IMR-90 (cell line): ENCODE data around the gene AGAP1. TPM values are rescaled to one million over a fixed set of nuclear protein-coding genes. Genes with fewer than 3 reads are reported as not detected.
A peak's percentile ranks its signal among the peaks of the same experiment; 100 is the strongest.

Experiments used
- ATAC-seq: fragments of 200-7000 bp; cut with Tn5 transposase; 2 replicates; pipeline ENCODE4 v1.9.1; 2020; ENCODE audit warnings: low read depth, mild to moderate bottlenecking, moderate library complexity
- BruUV-seq: library from RNA; stranded (reverse); fragments of 400-500 nt; replicated peaks from 2 replicates; lab custom pipeline; 2021; lab: Mats Ljungman, UMichigan
- CTCF ChIA-PET: fragments of 300-600 bp; formaldehyde crosslinking; extraction: SDS; loops from one replicate; lab custom pipeline; 2021; ENCODE audit warnings: antibody characterized with exemption; lab: Yijun Ruan, JAX
- POLR2A ChIA-PET: fragments of 300-600 bp; sonication (Branson Sonifier 250); formaldehyde crosslinking; loops from one replicate; lab custom pipeline; 2022; ENCODE audit warnings: antibody characterized with exemption; ENCODE audit not compliant: unreplicated experiment; lab: Charles Lee
- DNase-seq: peaks from one replicate; pipeline ENCODE4 v3.0.0; 2013
- H2AFZ ChIP-seq: replicated peaks from 2 replicates; pipeline ENCODE3; 2013; ENCODE audit warnings: low read length, mild to moderate bottlenecking; ENCODE audit not compliant: poor library complexity
- H2AK5ac ChIP-seq: 2 replicates; pipeline ENCODE4 v1.6.1; 2013; ENCODE audit warnings: low read depth, low read length, inconsistent platforms
- H2AK9ac ChIP-seq: replicated peaks from 2 replicates; pipeline ENCODE3; 2013; ENCODE audit warnings: mild to moderate bottlenecking, low read depth, low read length, moderate library complexity; ENCODE audit not compliant: poor library complexity
- H2BK120ac ChIP-seq: 2 replicates; pipeline ENCODE4 v1.6.1; 2013; ENCODE audit warnings: low read depth, low read length, inconsistent platforms
- H2BK15ac ChIP-seq: 3 replicates; pipeline ENCODE4 v1.6.1; 2013; ENCODE audit warnings: low read depth, low read length, inconsistent platforms
- H2BK20ac ChIP-seq: 2 replicates; pipeline ENCODE4 v1.6.1; 2013; ENCODE audit warnings: low read depth, mild to moderate bottlenecking, inconsistent platforms, low read length, moderate library complexity
- H2BK5ac ChIP-seq: 2 replicates; pipeline ENCODE4 v1.6.1; 2013; ENCODE audit warnings: mild to moderate bottlenecking, low read depth, low read length, inconsistent platforms; ENCODE audit not compliant: poor library complexity, severe bottlenecking
- H3K14ac ChIP-seq: replicated peaks from 2 replicates; pipeline ENCODE4 v1.6.1; 2013; ENCODE audit warnings: low read depth, low read length, inconsistent platforms
- H3K18ac ChIP-seq: 2 replicates; pipeline ENCODE4 v1.6.1; 2013; ENCODE audit warnings: low read depth, low read length, control low read depth
- H3K23ac ChIP-seq: 2 replicates; pipeline ENCODE4 v1.6.1; 2013; ENCODE audit warnings: low read depth, low read length, inconsistent platforms
- H3K27ac ChIP-seq: 2 replicates; pipeline ENCODE4 v1.5.1; 2013; ENCODE audit warnings: mild to moderate bottlenecking, control low read depth, low read length; ENCODE audit not compliant: insufficient read depth
- H3K27me3 ChIP-seq: 2 replicates; pipeline ENCODE4 v1.6.1; 2013; ENCODE audit warnings: low read length; ENCODE audit not compliant: control insufficient read depth, insufficient read depth
- H3K36me3 ChIP-seq: 2 replicates; pipeline ENCODE4 v1.6.1; 2013; ENCODE audit warnings: low read length, mixed read lengths; ENCODE audit not compliant: control insufficient read depth, insufficient read depth
- H3K4ac ChIP-seq: 2 replicates; pipeline ENCODE4 v1.6.1; 2013; ENCODE audit warnings: low read depth, low read length, inconsistent platforms
- H3K4me1 ChIP-seq: 2 replicates; pipeline ENCODE4 v1.6.1; 2013; ENCODE audit warnings: low read length, mixed read lengths; ENCODE audit not compliant: control insufficient read depth, insufficient read depth
- H3K4me2 ChIP-seq: 2 replicates; pipeline ENCODE4 v1.6.1; 2013; ENCODE audit warnings: low read depth, mild to moderate bottlenecking, control low read depth, low read length, moderate library complexity
- H3K4me3 ChIP-seq: 2 replicates; pipeline ENCODE4 v1.5.1; 2013; ENCODE audit warnings: low read depth, mild to moderate bottlenecking, control low read depth, low read length, moderate library complexity; ENCODE audit not compliant: insufficient read depth
- H3K56ac ChIP-seq: 2 replicates; pipeline ENCODE4 v1.6.1; 2013; ENCODE audit warnings: low read length, inconsistent platforms; ENCODE audit not compliant: insufficient read depth; ENCODE audit errors: extremely low read depth
- H3K79me1 ChIP-seq, 2 experiments: 2 replicates each; pipeline ENCODE4 v1.6.1; 2013; ENCODE audit warnings: low read length in 2 of 2, inconsistent platforms in 1 of 2, low read depth in 1 of 2
- H3K9ac ChIP-seq: 2 replicates; pipeline ENCODE4 v1.6.1; 2013; ENCODE audit warnings: low read depth, low read length, control low read depth
- H3K9me1 ChIP-seq: 2 replicates; pipeline ENCODE4 v1.6.1; 2013; ENCODE audit warnings: low read length, inconsistent platforms; ENCODE audit not compliant: insufficient read depth
- H3K9me3 ChIP-seq: 2 replicates; pipeline ENCODE4 v1.6.1; 2013; ENCODE audit warnings: low read length; ENCODE audit not compliant: control insufficient read depth, insufficient read depth
- H4K20me1 ChIP-seq: 2 replicates; pipeline ENCODE4 v1.6.1; 2013; ENCODE audit warnings: low read length, inconsistent platforms; ENCODE audit not compliant: insufficient read depth
- H4K5ac ChIP-seq: 2 replicates; pipeline ENCODE4 v1.6.1; 2013; ENCODE audit warnings: mild to moderate bottlenecking, low read depth, low read length, control low read depth
- H4K8ac ChIP-seq, 2 experiments: 2 replicates each; pipeline ENCODE4 v1.6.1; 2013; ENCODE audit warnings: low read depth in 2 of 2, low read length in 2 of 2, control low read depth in 1 of 2, inconsistent platforms in 1 of 2
- H4K91ac ChIP-seq: 2 replicates; pipeline ENCODE4 v1.6.1; 2013; ENCODE audit warnings: low read depth, low read length, inconsistent platforms; ENCODE audit not compliant: insufficient read depth
- MAFK ChIP-seq: IDR thresholded peaks from 2 replicates; pipeline ENCODE4 v1.6.1; 2012; ENCODE audit warnings: low read depth, low read length, improper control_type of control experiment
- MAZ ChIP-seq: IDR thresholded peaks from 2 replicates; pipeline ENCODE4 v1.6.1; 2012; ENCODE audit warnings: low read depth, mild to moderate bottlenecking, low read length, improper control_type of control experiment, moderate library complexity, borderline replicate concordance
- MXI1 ChIP-seq: IDR thresholded peaks from 2 replicates; pipeline ENCODE4 v1.6.1; 2012; ENCODE audit warnings: low read depth, mild to moderate bottlenecking, low read length, moderate library complexity, borderline replicate concordance
- WGBS, 2 experiments: methylation state at CpG; one replicate each; pipeline versions ENCODE4 v1.1.5 to v1.1.7; 2013; ENCODE audit warnings: missing lambda C conversion rate in 2 of 2; ENCODE audit not compliant: insufficient read length in 1 of 2; ENCODE audit errors: extremely low coverage in 2 of 2; 5-methylcytosine and 5-hydroxymethylcytosine counted together
- dilution Hi-C: fragments of 300-500 bp; cut with HindIII; formaldehyde crosslinking; loops from one replicate; pipeline ENCODE4 v1.14.3; 2018; ENCODE audit warnings: low sequenced_read_pairs; ENCODE audit not compliant: unreplicated experiment
- in situ Hi-C: fragments of 300-500 bp; cut with MboI; formaldehyde crosslinking; loops from 3 replicates; pipeline ENCODE4 v1.14.3; 2019; ENCODE audit warnings: low sequenced_read_pairs, inconsistent platforms, mixed read lengths
- intact Hi-C: fragments of 100-400 bp; cut with micrococcal nuclease; formaldehyde crosslinking; loops from 2 replicates; pipeline ENCODE4 v1.10.0; 2022
- polyA plus RNA-seq, 3 experiments: library from polyadenylated mRNA; depleted of rRNA; stranded (reverse); fragments of >200 nt; gene quantifications; 2 replicates each; pipeline ENCODE4 v1.2.3, GENCODE V29; 2012; ENCODE audit warnings: low replicate concordance in 1 of 3
- total RNA-seq: library from RNA; depleted of rRNA; stranded (reverse); fragments of >200 nt; gene quantifications from 2 replicates; pipeline ENCODE4 v1.2.3, GENCODE V29; 2012
- TF ChIP-seq, protein P1 (sequence below): conservative IDR thresholded peaks from 2 replicates; pipeline ENCODE4 v1.5.1; 2012; ENCODE audit warnings: mild to moderate bottlenecking, low read depth, low read length, improper control_type of control experiment

AGAP1 gene
- total and polyA plus RNA-seq, 2 of the 4 experiments (the other 2 are of a cell fraction): 15.1 to 16.4 TPM

DNA sequence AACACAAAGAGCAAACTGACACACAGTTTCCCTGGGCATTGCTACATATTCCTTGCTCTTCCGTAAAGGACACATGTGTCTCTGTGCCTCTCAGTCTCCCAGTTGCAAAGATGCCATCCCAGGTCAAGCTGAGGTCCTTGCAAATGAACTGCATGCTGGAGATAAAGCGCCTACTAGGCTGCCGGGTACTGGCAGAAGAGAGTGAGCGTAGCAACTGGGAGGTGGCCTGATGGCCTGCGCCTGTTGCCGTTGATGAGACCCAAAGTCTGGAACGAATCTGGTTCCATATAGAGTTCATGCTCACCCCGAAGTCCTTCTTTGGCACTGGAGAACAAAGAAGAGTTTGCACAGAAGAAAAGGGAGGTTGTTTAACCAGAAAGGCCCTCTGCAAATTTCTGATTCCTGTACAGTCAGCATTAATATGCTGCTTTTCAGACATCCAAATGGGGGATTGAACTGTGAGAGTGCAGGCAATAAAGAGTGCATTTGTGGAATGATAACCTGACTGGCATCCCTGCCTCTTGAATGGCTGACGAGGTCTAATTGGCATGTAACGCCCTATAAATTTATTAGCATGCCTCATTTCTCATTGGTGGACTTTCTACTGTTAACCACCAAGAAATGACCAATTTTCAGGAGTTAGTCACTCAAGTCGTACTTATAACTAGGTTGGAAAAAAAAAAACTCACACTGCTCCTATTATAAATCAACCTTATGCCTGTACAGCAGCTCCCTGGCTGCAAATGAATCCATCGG, 595.6 kb downstream of the AGAP1 start:
- dilution Hi-C loops: no loop called here
- H3K9me1 ChIP-seq: peaks cover 2% of the 10 kb centered on the region; the same call in 1 of the 2 replicates
- no peaks in the 10 kb centered on the region for H3K9me3 ChIP-seq
- H3K79me1 ChIP-seq: no peaks in the 10 kb centered on the region
- POLR2A ChIA-PET: no interaction called here
- BruUV-seq: no TSS peak
- no peak overlapping the region for H2BK15ac ChIP-seq
- no peak overlapping the region for H2AFZ ChIP-seq
- no peak overlapping the region for H3K4me3 ChIP-seq
- H4K8ac ChIP-seq: no peak overlapping the region
- in situ Hi-C loops: no loop called here
- intact Hi-C loops: no loop called here
- no peaks in the 10 kb centered on the region for H3K36me3 ChIP-seq
- H3K9ac ChIP-seq: no peak overlapping the region
- ATAC-seq (no peak), DNase-seq (no peak)
- H3K4me2 ChIP-seq: no peak overlapping the region
- no peak overlapping the region for H2BK5ac ChIP-seq
- H4K20me1 ChIP-seq: no peaks in the 10 kb centered on the region
- H3K4ac ChIP-seq: no peak overlapping the region
- TF ChIP-seq MAZ: no peak
- TF ChIP-seq, protein P1, sequence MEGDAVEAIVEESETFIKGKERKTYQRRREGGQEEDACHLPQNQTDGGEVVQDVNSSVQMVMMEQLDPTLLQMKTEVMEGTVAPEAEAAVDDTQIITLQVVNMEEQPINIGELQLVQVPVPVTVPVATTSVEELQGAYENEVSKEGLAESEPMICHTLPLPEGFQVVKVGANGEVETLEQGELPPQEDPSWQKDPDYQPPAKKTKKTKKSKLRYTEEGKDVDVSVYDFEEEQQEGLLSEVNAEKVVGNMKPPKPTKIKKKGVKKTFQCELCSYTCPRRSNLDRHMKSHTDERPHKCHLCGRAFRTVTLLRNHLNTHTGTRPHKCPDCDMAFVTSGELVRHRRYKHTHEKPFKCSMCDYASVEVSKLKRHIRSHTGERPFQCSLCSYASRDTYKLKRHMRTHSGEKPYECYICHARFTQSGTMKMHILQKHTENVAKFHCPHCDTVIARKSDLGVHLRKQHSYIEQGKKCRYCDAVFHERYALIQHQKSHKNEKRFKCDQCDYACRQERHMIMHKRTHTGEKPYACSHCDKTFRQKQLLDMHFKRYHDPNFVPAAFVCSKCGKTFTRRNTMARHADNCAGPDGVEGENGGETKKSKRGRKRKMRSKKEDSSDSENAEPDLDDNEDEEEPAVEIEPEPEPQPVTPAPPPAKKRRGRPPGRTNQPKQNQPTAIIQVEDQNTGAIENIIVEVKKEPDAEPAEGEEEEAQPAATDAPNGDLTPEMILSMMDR: no peak
- TF ChIP-seq MAFK: 0 out of 2 replicates have a peak, but pooled peaks have one; percentile 25
- TF ChIP-seq MXI1: no peak
- no peak overlapping the region for H2AK9ac ChIP-seq
- H3K18ac ChIP-seq: no peak overlapping the region
- no peak overlapping the region for H3K14ac ChIP-seq
- no peaks in the 10 kb centered on the region for H3K27me3 ChIP-seq
- CTCF ChIA-PET: no interaction called here
- no peak overlapping the region for H4K5ac ChIP-seq
- H2BK120ac ChIP-seq: no peak overlapping the region
- no peak overlapping the region for H3K23ac ChIP-seq
- WGBS, 2 experiments: 87% methylated on average over 5 of the region's 12 CpGs; no CpG with 5 or more reads in 1 of the 2 experiments
- no peak overlapping the region for H4K91ac ChIP-seq
- no peak overlapping the region for H2AK5ac ChIP-seq
- H3K4me1 ChIP-seq: no peaks in the 10 kb centered on the region
- H2BK20ac ChIP-seq: no peak overlapping the region
- no peak overlapping the region for H3K56ac ChIP-seq
- H3K27ac ChIP-seq: no peak overlapping the region
